ENCODE results near the gene AKR1B1. TPM values are rescaled to one million over a fixed set of nuclear protein-coding genes. Genes with fewer than 3 reads are reported as not detected.

AKR1B1 gene
- total and polyA plus RNA-seq, 9 of the 15 experiments (the other 6 are each of a cell fraction or from before 2014, with no cell fraction given) = 2.0 to 10.6 (median 6.2) TPM

DNA sequence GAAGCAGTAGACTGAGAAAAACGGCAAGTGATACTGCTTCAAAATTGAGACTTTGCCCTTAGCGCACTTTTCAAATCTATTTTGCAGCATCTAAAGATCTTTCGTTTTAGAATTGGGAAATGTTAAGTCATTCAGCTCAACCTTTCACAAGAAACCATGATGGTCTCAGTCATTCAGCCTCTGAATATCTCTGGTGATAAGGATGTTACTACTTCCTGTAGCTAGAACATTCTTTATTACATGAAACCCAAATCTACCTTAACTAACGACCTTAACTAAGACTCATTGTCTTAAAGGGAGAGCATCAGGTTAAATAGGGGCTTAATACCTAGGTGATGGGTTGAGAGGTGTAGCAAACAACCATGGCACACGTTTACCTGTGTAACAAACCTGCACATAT is 42.1 kb upstream of the AKR1B1 start:
- Histone ChIP-seq H3K79me2 (ENCODE audit: control insufficient read depth, insufficient read depth, low read length) (no peaks in the 10 kb centered on the region), H3K9me1 (ENCODE audit: control insufficient read depth, insufficient read depth, low read length) (no peaks in the 10 kb centered on the region), H3K27me3 (ENCODE audit: control insufficient read depth in 2 of 2, insufficient read depth in 2 of 2, low read length in 2 of 2) (no peaks in the 10 kb centered on the region), H3K9me3 (replicated peaks; ENCODE audit: control insufficient read depth, insufficient read depth, low read depth, low read length) (no peaks in the 10 kb centered on the region), H3K27ac (ENCODE audit: extremely low read depth, low read depth, low read length) (no peak overlapping the region), H3K4me3 (no peak overlapping the region), H3K9ac (ENCODE audit: insufficient read depth in 1 of 2, low read depth in 2 of 2, low read length in 2 of 2) (no peak overlapping the region), H3K4me1 (replicated peaks in 1 of 2; ENCODE audit: control insufficient read depth in 2 of 2, insufficient read depth in 2 of 2, low read length in 2 of 2) (no peaks in the 10 kb centered on the region), H3K36me3 (ENCODE audit: control insufficient read depth, insufficient read depth, low read length) (no peaks in the 10 kb centered on the region), H2AFZ (ENCODE audit: low read depth, low read length) (no peak overlapping the region), H3K4me2 (ENCODE audit: insufficient read depth, low read length) (no peak overlapping the region), H4K20me1 (replicated peaks; ENCODE audit: control insufficient read depth, insufficient read depth, low read length) (no peaks in the 10 kb centered on the region)
- ATAC-seq = no peak
- no peak for FAIRE-seq
- ChIA-PET CTCF (ENCODE audit: low intra/inter-chr PET ratio) (no interaction called here), POLR2A (interaction anchor here (1.0 kb wide), 1 partner anchor 52 kb away, joined by 5 read pairs; no protein-coding TSS in a partner anchor)
- intact Hi-C loops (cut with micrococcal nuclease) = no loop called here
- in situ Hi-C loops (cut with MboI) = no loop called here
- TF ChIP-seq MTF1 (CRISPR knock-in tag; IDR thresholded peaks at IDR 0.05; ENCODE audit: borderline replicate concordance) (no peak), CBFB (CRISPR knock-in tag; IDR thresholded peaks at IDR 0.05) (no peak)
- 0% methylated on average over 5 of the region's 5 CpGs for WGBS (ENCODE audit: insufficient coverage, low coverage, missing lambda C conversion rate)
- no TSS peak for BruUV-seq (replicated peaks)
- no peak for DNase-seq (ENCODE audit: extremely low read depth in 1 of 4, low spot score in 3 of 4)

GRCh38 chr7:134500406-134500805 is 41.5 kb upstream of the AKR1B1 start:
- Histone ChIP-seq H3K79me2 (ENCODE audit: control insufficient read depth, insufficient read depth, low read length) (no peaks in the 10 kb centered on the region), H3K27me3 (ENCODE audit: control insufficient read depth in 2 of 2, insufficient read depth in 2 of 2, low read length in 2 of 2) (no peaks in the 10 kb centered on the region), H3K36me3 (ENCODE audit: control insufficient read depth, insufficient read depth, low read length) (no peaks in the 10 kb centered on the region), H3K9me1 (ENCODE audit: control insufficient read depth, insufficient read depth, low read length) (no peaks in the 10 kb centered on the region), H3K4me1 (replicated peaks in 1 of 2; ENCODE audit: control insufficient read depth in 2 of 2, insufficient read depth in 2 of 2, low read length in 2 of 2) (no peaks in the 10 kb centered on the region), H3K4me2 (ENCODE audit: insufficient read depth, low read length) (no peak overlapping the region), H3K4me3 (no peak overlapping the region), H3K9me3 (replicated peaks; ENCODE audit: control insufficient read depth, insufficient read depth, low read depth, low read length) (no peaks in the 10 kb centered on the region), H2AFZ (ENCODE audit: low read depth, low read length) (no peak overlapping the region), H3K27ac (ENCODE audit: extremely low read depth, low read depth, low read length) (no peak overlapping the region), H4K20me1 (replicated peaks; ENCODE audit: control insufficient read depth, insufficient read depth, low read length) (no peaks in the 10 kb centered on the region), H3K9ac (ENCODE audit: insufficient read depth in 1 of 2, low read depth in 2 of 2, low read length in 2 of 2) (no peak overlapping the region)
- CTCF ChIA-PET (ENCODE audit: low intra/inter-chr PET ratio) = no interaction called here
- BruUV-seq (replicated peaks) = no TSS peak
- DNase-seq (ENCODE audit: extremely low read depth in 1 of 4, low spot score in 3 of 4) (no peak), ATAC-seq (no peak), FAIRE-seq (no peak)
- WGBS (ENCODE audit: insufficient coverage, low coverage, missing lambda C conversion rate) = 0% methylated on average over 2 of the region's 2 CpGs
- intact Hi-C loops (cut with micrococcal nuclease) (no loop called here), in situ Hi-C loops (cut with MboI) (no loop called here)
- POLR2A ChIA-PET = interaction anchor here (1.0 kb wide), 1 partner anchor 52 kb away, joined by 5 read pairs; no protein-coding TSS in a partner anchor
- TF ChIP-seq CTBP1 (IDR thresholded peaks at IDR 0.05; ENCODE audit: borderline replicate concordance) (no peak), ZNF592 (IDR thresholded peaks at IDR 0.05) (no peak), ZKSCAN1 (IDR thresholded peaks at IDR 0.05; ENCODE audit: low read depth, low read length) (no peak), ZNF175 (CRISPR knock-in tag; IDR thresholded peaks at IDR 0.05; ENCODE audit: low read depth) (no peak), KDM4B (IDR thresholded peaks at IDR 0.05; ENCODE audit: borderline replicate concordance in 2 of 2, low read depth in 1 of 2) (no peak), ARHGAP35 (IDR thresholded peaks at IDR 0.05; ENCODE audit: partially characterized antibody) (no peak)
- TF ChIP-seq, protein P1, sequence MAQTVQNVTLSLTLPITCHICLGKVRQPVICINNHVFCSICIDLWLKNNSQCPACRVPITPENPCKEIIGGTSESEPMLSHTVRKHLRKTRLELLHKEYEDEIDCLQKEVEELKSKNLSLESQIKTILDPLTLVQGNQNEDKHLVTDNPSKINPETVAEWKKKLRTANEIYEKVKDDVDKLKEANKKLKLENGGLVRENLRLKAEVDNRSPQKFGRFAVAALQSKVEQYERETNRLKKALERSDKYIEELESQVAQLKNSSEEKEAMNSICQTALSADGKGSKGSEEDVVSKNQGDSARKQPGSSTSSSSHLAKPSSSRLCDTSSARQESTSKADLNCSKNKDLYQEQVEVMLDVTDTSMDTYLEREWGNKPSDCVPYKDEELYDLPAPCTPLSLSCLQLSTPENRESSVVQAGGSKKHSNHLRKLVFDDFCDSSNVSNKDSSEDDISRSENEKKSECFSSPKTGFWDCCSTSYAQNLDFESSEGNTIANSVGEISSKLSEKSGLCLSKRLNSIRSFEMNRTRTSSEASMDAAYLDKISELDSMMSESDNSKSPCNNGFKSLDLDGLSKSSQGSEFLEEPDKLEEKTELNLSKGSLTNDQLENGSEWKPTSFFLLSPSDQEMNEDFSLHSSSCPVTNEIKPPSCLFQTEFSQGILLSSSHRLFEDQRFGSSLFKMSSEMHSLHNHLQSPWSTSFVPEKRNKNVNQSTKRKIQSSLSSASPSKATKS (CRISPR knock-in tag; IDR thresholded peaks at IDR 0.05) = no peak
